ENCODE results near the gene DYNC2I2. TPM values are rescaled to one million over a fixed set of nuclear protein-coding genes. Genes with fewer than 3 reads are reported as not detected.

The DYNC2I2 gene
- total RNA-seq, 1 donor from 2014 or later, result 49.9 TPM

DNA sequence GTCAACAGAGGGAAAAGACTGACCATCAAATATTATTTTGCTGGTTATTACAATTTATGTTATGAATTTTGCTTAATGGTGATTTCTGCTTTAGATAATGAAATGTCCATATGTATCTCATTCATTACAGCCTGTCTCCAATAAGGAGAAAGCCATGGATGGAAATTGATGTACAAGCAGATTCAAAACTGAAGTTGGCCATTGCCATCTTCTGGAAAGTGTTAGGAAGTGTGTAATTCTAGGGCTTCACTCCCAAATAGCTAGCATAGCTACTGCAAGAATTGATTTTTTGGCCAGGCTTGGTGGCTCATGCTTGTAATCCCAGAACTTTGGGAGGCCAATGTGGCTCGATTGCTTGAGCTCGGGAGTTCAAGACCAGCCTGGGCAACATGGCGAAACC, 45.8 kb downstream of the DYNC2I2 start:
- H3K27ac ChIP-seq, result no peak overlapping the region
- DNase-seq (ENCODE audit: low spot score in 2 of 2), result no peak
- H3K36me3 ChIP-seq, result peaks cover 88 to 99% of the 10 kb centered on the region in 2 donors
- H3K9me3 ChIP-seq, result no peaks in the 10 kb centered on the region
- intact Hi-C loops (cut with DNase I), result no loop called here
- TF ChIP-seq, protein P1, sequence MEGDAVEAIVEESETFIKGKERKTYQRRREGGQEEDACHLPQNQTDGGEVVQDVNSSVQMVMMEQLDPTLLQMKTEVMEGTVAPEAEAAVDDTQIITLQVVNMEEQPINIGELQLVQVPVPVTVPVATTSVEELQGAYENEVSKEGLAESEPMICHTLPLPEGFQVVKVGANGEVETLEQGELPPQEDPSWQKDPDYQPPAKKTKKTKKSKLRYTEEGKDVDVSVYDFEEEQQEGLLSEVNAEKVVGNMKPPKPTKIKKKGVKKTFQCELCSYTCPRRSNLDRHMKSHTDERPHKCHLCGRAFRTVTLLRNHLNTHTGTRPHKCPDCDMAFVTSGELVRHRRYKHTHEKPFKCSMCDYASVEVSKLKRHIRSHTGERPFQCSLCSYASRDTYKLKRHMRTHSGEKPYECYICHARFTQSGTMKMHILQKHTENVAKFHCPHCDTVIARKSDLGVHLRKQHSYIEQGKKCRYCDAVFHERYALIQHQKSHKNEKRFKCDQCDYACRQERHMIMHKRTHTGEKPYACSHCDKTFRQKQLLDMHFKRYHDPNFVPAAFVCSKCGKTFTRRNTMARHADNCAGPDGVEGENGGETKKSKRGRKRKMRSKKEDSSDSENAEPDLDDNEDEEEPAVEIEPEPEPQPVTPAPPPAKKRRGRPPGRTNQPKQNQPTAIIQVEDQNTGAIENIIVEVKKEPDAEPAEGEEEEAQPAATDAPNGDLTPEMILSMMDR (IDR thresholded peaks at IDR 0.05), result no peak
- H3K27me3 ChIP-seq, result no peaks in the 10 kb centered on the region
- no peak overlapping the region for H3K4me3 ChIP-seq
- peaks cover 2 to 11% of the 10 kb centered on the region in 2 donors for H3K4me1 ChIP-seq

DNA sequence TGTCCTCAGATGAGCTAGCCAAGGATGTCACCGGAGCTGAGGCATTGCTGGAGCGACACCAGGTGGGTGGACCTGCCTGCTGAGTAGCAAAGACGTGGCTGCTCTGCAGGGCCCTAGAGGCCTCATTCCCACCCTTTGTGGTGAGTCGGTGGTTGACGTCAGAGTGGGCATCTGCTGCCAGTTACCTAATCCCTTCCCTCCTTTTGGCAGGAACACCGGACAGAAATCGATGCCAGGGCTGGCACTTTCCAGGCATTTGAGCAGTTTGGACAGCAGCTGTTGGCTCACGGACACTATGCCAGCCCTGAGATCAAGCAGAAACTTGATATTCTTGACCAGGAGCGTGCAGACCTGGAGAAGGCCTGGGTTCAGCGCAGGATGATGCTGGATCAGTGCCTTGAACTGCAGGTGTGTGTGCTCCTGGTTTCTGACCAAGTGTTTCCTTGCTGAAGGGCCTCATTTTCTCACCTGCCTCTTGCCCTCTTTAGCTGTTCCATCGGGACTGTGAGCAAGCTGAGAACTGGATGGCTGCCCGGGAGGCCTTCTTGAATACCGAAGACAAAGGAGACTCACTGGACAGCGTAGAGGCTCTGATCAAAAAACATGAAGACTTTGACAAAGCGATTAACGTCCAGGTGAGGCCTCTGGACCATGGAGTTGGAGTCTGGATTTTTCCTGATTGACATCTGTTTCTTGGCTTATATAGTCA, 48.9 kb downstream of the DYNC2I2 start:
- Histone ChIP-seq H3K9me3 (no peaks in the 10 kb centered on the region), H3K27me3 (no peaks in the 10 kb centered on the region), H3K27ac (peak overlapping the region; percentile 71 to 75), H3K4me3 (no peak overlapping the region), H3K4me1 (peaks cover 2 to 11% of the 10 kb centered on the region in 2 donors), H3K36me3 (peaks cover 88 to 98% of the 10 kb centered on the region in 2 donors)
- intact Hi-C loops (cut with DNase I), result loop anchor here (1.0 kb wide), 1 partner anchor 55 kb away; the partner anchor contains the start of gene SPTAN1
- peak; percentile 85 to 96 for DNase-seq (ENCODE audit: low spot score in 2 of 2)
- TF ChIP-seq, protein P1 (IDR thresholded peaks at IDR 0.05), result peak in 1 of 3 experiments; percentile 20

DNA sequence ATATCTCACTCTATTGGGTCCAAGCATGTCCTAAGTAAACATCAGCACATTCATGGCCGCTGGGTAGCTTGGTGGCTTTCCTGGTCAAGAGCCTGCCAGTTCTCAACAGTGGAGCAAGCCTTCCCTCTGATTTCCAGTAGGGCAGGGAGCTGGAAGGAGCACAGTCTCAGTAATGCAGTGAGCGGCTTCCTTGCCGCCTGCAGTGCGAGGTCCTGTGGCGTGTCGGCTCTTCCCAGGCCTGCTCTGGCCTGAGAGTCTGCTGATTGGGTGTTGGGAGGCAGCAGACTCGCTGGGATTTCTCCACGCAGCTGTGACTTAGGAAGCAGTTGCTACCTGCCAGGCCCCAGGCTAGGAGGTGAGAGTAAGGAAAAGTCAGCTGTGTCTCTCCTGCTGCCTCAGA, 53.0 kb downstream of the DYNC2I2 start:
- H3K27me3 ChIP-seq, result no peaks in the 10 kb centered on the region
- H3K4me1 ChIP-seq, result peaks cover 2 to 11% of the 10 kb centered on the region in 2 donors
- TF ChIP-seq, protein P1 (IDR thresholded peaks at IDR 0.05), result no peak
- H3K4me3 ChIP-seq, result no peak overlapping the region
- intact Hi-C loops (cut with DNase I), result no loop called here
- peaks cover 83 to 95% of the 10 kb centered on the region in 2 donors for H3K36me3 ChIP-seq
- H3K27ac ChIP-seq, result peak overlapping the region in 1 of 2 donors; percentile 2
- no peak for DNase-seq (ENCODE audit: low spot score in 2 of 2)
- no peaks in the 10 kb centered on the region for H3K9me3 ChIP-seq

DNA sequence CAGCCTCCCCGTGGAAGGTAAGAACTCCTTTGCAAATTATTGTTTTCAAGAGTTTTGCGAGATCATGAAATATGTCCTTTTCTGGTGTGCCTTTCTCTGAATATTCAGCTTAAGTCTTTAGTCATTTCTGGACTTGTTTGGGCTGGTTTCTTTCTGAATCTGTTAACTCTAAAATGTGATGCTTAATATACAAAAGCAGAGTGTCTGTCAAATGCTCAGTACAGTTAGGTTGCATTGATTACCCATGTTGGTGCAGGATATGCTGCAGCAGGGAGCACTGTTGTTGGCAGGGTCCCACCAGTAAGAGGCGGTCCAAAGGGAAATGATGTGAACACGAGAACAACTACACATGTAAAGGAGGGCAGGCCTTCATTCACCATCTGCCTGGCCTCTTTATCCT, 56.5 kb downstream of the DYNC2I2 start:
- DNase-seq (ENCODE audit: low spot score in 2 of 2), result no peak
- no peaks in the 10 kb centered on the region for H3K4me1 ChIP-seq
- no peak overlapping the region for H3K27ac ChIP-seq
- no peaks in the 10 kb centered on the region for H3K9me3 ChIP-seq
- intact Hi-C loops (cut with DNase I), result no loop called here
- H3K36me3 ChIP-seq, result peaks cover 94 to 96% of the 10 kb centered on the region in 2 donors
- H3K27me3 ChIP-seq, result no peaks in the 10 kb centered on the region
- H3K4me3 ChIP-seq, result no peak overlapping the region
- TF ChIP-seq, protein P1 (IDR thresholded peaks at IDR 0.05), result no peak

DNA sequence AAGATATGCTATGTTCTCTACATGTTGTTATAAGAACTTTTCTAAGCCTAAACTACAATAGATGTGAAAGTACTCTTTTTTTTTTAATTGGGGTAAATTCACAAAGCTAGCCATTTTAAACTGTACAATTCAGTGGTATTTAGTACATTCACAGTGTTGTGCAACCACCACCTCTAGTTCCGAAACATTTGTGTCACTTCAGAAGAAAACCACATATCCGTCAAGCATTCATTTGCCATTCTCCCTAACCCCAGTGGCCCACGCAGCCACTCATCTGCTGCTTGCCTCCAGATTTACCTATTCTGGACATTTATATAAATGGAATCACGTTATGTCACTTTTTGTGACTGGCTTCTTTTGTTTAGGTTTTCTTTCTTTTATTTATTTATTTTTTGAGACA, 61.2 kb downstream of the DYNC2I2 start:
- intact Hi-C loops (cut with DNase I), result no loop called here
- TF ChIP-seq, protein P1 (IDR thresholded peaks at IDR 0.05), result no peak
- Histone ChIP-seq H3K4me1 (no peaks in the 10 kb centered on the region), H3K36me3 (peaks cover 94 to 98% of the 10 kb centered on the region in 2 donors), H3K9me3 (no peaks in the 10 kb centered on the region), H3K27me3 (no peaks in the 10 kb centered on the region), H3K27ac (no peak overlapping the region), H3K4me3 (no peak overlapping the region)
- no peak for DNase-seq (ENCODE audit: low spot score in 2 of 2)
